Ishikawa (cell line): ENCODE measurements around the gene STX5.

Source experiments
- CEBPB ChIP-seq: IDR thresholded peaks from 2 replicates; pipeline ENCODE4 v1.6.1; 2012
- CREB1 ChIP-seq: IDR thresholded peaks from 2 replicates; pipeline ENCODE4 v1.6.1; 2012; ENCODE audit warnings: low read depth
- EGR1 ChIP-seq: IDR thresholded peaks from 2 replicates; pipeline ENCODE4 v1.6.1; 2012
- EP300 ChIP-seq: IDR thresholded peaks from 2 replicates; pipeline ENCODE4 v1.6.1; 2012; ENCODE audit warnings: borderline replicate concordance
- FOXM1 ChIP-seq: IDR thresholded peaks from 2 replicates; pipeline ENCODE4 v1.6.1; 2012; ENCODE audit warnings: low read depth, borderline replicate concordance
- MAX ChIP-seq: IDR thresholded peaks from 2 replicates; pipeline ENCODE4 v1.6.1; 2012
- NFIC ChIP-seq: IDR thresholded peaks from 2 replicates; pipeline ENCODE4 v1.6.1; 2012
- RAD21 ChIP-seq: IDR thresholded peaks from 2 replicates; pipeline ENCODE4 v1.6.1; 2012; ENCODE audit warnings: low read depth
- TAF1 ChIP-seq: IDR thresholded peaks from 2 replicates; pipeline ENCODE4 v1.6.1; 2012; ENCODE audit warnings: low read depth, mild to moderate bottlenecking
- TCF12 ChIP-seq: IDR thresholded peaks from 2 replicates; pipeline ENCODE4 v1.6.1; 2012; ENCODE audit warnings: low read depth
- TEAD4 ChIP-seq: IDR thresholded peaks from 2 replicates; pipeline ENCODE4 v1.6.1; 2012
- USF1 ChIP-seq: IDR thresholded peaks from 2 replicates; pipeline ENCODE4 v1.6.1; 2012
- YY1 ChIP-seq: IDR thresholded peaks from 2 replicates; pipeline ENCODE4 v1.6.1; 2012; ENCODE audit warnings: low read depth
- ZBTB7A ChIP-seq: IDR thresholded peaks from 2 replicates; pipeline ENCODE4 v1.6.1; 2012; ENCODE audit warnings: low read depth
- TF ChIP-seq, protein P1 (sequence below): IDR thresholded peaks from 2 replicates; pipeline ENCODE4 v1.6.1; 2012; ENCODE audit warnings: low read depth, mild to moderate bottlenecking

Gene STX5

GRCh38 chr11:62847767-62848314 lies 16.0 kb upstream of the STX5 start:
- TF ChIP-seq EGR1 = no peak
- TF ChIP-seq, protein P1, sequence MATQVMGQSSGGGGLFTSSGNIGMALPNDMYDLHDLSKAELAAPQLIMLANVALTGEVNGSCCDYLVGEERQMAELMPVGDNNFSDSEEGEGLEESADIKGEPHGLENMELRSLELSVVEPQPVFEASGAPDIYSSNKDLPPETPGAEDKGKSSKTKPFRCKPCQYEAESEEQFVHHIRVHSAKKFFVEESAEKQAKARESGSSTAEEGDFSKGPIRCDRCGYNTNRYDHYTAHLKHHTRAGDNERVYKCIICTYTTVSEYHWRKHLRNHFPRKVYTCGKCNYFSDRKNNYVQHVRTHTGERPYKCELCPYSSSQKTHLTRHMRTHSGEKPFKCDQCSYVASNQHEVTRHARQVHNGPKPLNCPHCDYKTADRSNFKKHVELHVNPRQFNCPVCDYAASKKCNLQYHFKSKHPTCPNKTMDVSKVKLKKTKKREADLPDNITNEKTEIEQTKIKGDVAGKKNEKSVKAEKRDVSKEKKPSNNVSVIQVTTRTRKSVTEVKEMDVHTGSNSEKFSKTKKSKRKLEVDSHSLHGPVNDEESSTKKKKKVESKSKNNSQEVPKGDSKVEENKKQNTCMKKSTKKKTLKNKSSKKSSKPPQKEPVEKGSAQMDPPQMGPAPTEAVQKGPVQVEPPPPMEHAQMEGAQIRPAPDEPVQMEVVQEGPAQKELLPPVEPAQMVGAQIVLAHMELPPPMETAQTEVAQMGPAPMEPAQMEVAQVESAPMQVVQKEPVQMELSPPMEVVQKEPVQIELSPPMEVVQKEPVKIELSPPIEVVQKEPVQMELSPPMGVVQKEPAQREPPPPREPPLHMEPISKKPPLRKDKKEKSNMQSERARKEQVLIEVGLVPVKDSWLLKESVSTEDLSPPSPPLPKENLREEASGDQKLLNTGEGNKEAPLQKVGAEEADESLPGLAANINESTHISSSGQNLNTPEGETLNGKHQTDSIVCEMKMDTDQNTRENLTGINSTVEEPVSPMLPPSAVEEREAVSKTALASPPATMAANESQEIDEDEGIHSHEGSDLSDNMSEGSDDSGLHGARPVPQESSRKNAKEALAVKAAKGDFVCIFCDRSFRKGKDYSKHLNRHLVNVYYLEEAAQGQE = no peak
- TF ChIP-seq EP300 = no peak
- no peak for TF ChIP-seq NFIC
- TF ChIP-seq MAX = no peak
- no peak for TF ChIP-seq FOXM1
- no peak for TF ChIP-seq CEBPB
- TF ChIP-seq CREB1 = no peak
- TF ChIP-seq TCF12 = no peak
- no peak for TF ChIP-seq USF1
- TF ChIP-seq TAF1 = no peak

GRCh38 chr11:62846177-62846576 lies 14.3 kb upstream of the STX5 start:
- TF ChIP-seq TEAD4 (no peak), NFIC (no peak), USF1 (no peak), RAD21 (no peak), TCF12 (no peak), EP300 (no peak), CREB1 (no peak), ZBTB7A (no peak), MAX (no peak), YY1 (no peak), TAF1 (no peak), FOXM1 (no peak), EGR1 (no peak), CEBPB (no peak)
- TF ChIP-seq, protein P1 = no peak

GRCh38 chr11:62844154-62844553 lies 12.3 kb upstream of the STX5 start:
- TF ChIP-seq MAX = no peak
- TF ChIP-seq NFIC = no peak
- TF ChIP-seq CREB1 = no peak
- no peak for TF ChIP-seq FOXM1
- TF ChIP-seq ZBTB7A = no peak
- TF ChIP-seq, protein P1 = no peak
- no peak for TF ChIP-seq TCF12
- no peak for TF ChIP-seq CEBPB
- TF ChIP-seq EP300 = no peak
- no peak for TF ChIP-seq EGR1
- no peak for TF ChIP-seq TAF1
- no peak for TF ChIP-seq USF1
- no peak for TF ChIP-seq RAD21
- no peak for TF ChIP-seq TEAD4
- no peak for TF ChIP-seq YY1

- TF ChIP-seq EP300 = no peak
- no peak for TF ChIP-seq TAF1
- TF ChIP-seq, protein P1 = no peak
- TF ChIP-seq USF1 = no peak
- no peak for TF ChIP-seq NFIC
- TF ChIP-seq MAX = no peak
- no peak for TF ChIP-seq CREB1
- no peak for TF ChIP-seq CEBPB
- no peak for TF ChIP-seq RAD21
- no peak for TF ChIP-seq ZBTB7A
- no peak for TF ChIP-seq YY1
- TF ChIP-seq TEAD4 = no peak
- TF ChIP-seq TCF12 = no peak
- TF ChIP-seq EGR1 = no peak
- TF ChIP-seq FOXM1 = no peak
Observed at GRCh38 chr11:62843466-62843865, 11.6 kb upstream of the STX5 start.
